Endodermal cell (in vitro differentiated cells): ENCODE data around the gene SEZ6L. TPM values are rescaled to one million over a fixed set of nuclear protein-coding genes. Genes with fewer than 3 reads are reported as not detected.

Source experiments
- DNase-seq: peaks from one replicate; pipeline ENCODE4 v3.0.0-alpha.2; 2017
- H3K27ac ChIP-seq: 2 replicates; pipeline ENCODE4 v1.5.1; 2013; ENCODE audit warnings: mild to moderate bottlenecking, low read depth, low read length, moderate library complexity
- H3K27me3 ChIP-seq: 2 replicates; pipeline ENCODE4 v1.6.1; 2013; ENCODE audit warnings: mild to moderate bottlenecking, low read length, moderate library complexity; ENCODE audit not compliant: insufficient read depth, control insufficient read depth, poor library complexity, severe bottlenecking
- H3K36me3 ChIP-seq: 2 replicates; pipeline ENCODE4 v1.7.0; 2013; ENCODE audit warnings: mild to moderate bottlenecking, low read length, moderate library complexity; ENCODE audit not compliant: control insufficient read depth, insufficient read depth
- H3K4me1 ChIP-seq: one replicate; pipeline ENCODE4 v1.7.0; 2013; ENCODE audit warnings: low read length; ENCODE audit not compliant: control insufficient read depth, insufficient read depth
- H3K4me3 ChIP-seq: 2 replicates; pipeline ENCODE4 v1.5.1; 2013; ENCODE audit warnings: mild to moderate bottlenecking, low read length, moderate library complexity
- H3K9ac ChIP-seq: 2 replicates; pipeline ENCODE4 v1.6.1; 2013; ENCODE audit warnings: mild to moderate bottlenecking, low read length, moderate library complexity; ENCODE audit not compliant: poor library complexity, severe bottlenecking; ENCODE audit errors: extremely low read depth
- H3K9me3 ChIP-seq: 2 replicates; pipeline ENCODE4 v1.6.1; 2013; ENCODE audit warnings: mild to moderate bottlenecking, low read length, moderate library complexity; ENCODE audit not compliant: control insufficient read depth
- H3K27ac Mint-ChIP-seq: 2 replicates; pipeline ENCODE4 v1.8.0; 2020; ENCODE audit warnings: mixed read lengths
- H3K27me3 Mint-ChIP-seq: 2 replicates; pipeline ENCODE4 v1.8.0; 2021; ENCODE audit warnings: mild to moderate bottlenecking, mixed read lengths; ENCODE audit not compliant: insufficient read depth
- H3K36me3 Mint-ChIP-seq: 2 replicates; pipeline ENCODE4 v1.8.0; 2020; ENCODE audit warnings: low read depth, mixed read lengths
- H3K4me1 Mint-ChIP-seq: 2 replicates; pipeline ENCODE4 v1.8.0; 2020; ENCODE audit warnings: mixed read lengths
- H3K4me3 Mint-ChIP-seq: 2 replicates; pipeline ENCODE4 v1.8.0; 2020; ENCODE audit warnings: mild to moderate bottlenecking, moderate library complexity, mixed read lengths
- H3K9me3 Mint-ChIP-seq: 2 replicates; pipeline ENCODE4 v1.8.0; 2020; ENCODE audit warnings: mild to moderate bottlenecking, mixed read lengths
- CTCF ChIP-seq: fragments of 200-600 bp; sonication (generic); conservative IDR thresholded peaks from 2 replicates; pipeline ENCODE4 v1.5.0; 2021; ENCODE audit warnings: antibody characterized with exemption, mild to moderate bottlenecking
- WGBS, 2 experiments: methylation state at CpG; one replicate each; pipeline versions ENCODE4 v1.1.5 to v1.1.7; 2013; ENCODE audit warnings: missing lambda C conversion rate in 2 of 2, mixed read lengths in 1 of 2; ENCODE audit not compliant: insufficient coverage in 1 of 2, insufficient read length in 1 of 2; 5-methylcytosine and 5-hydroxymethylcytosine counted together
- total RNA-seq, 2 donors: library from RNA; stranded (reverse); fragmentation: NEBNext Ultra II Directional in 1 of 2; extraction: Animal tissue kit (Norgen Biotek cat#: 25700) in 1 of 2; gene quantifications; 2 replicates in 1 of 2; 3 replicates in 1 of 2; pipeline ENCODE4 v1.2.1, GENCODE V29; 2021

SEZ6L gene
- total RNA-seq, 2 donors from 2014 or later = 32.1 to 39.4 TPM

DNA sequence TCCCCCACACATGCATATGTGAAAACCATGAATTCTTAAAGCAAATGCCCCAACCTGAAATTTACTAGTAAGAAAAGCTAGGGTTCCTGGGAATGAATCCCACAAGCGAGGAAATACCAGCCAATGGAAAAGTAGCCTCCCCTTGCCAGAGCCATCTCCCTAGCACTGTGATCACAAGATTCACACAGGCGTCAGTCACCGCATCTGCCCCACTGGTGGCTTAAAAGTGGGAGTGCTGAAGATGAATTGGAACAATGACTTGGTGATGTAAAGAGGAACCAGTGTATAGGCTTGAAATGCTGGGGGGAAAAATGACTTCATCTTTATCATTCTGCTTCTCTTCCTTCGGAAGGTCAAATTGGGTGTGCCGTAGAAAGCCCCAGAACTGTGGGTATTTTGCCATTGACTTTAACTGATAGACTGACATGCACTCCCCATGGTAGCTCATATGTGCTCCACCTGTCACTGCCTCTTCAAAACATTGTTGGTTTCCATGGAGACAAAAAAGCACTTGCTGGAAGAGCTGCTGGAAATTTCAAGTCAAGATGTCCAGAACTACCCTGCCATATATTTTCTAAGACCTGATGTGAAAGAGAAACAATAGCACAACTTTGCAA, 240.6 kb downstream of the SEZ6L start:
- no peak for DNase-seq
- Histone ChIP-seq H3K4me3 (no peak overlapping the region), H3K27me3 (no peaks in the 10 kb centered on the region), H3K36me3 (no peaks in the 10 kb centered on the region), H3K9ac (no peak overlapping the region), H3K4me1 (peaks cover 6% of the 10 kb centered on the region), H3K9me3 (no peaks in the 10 kb centered on the region), H3K27ac (peak overlapping the region; percentile 84)
- no peak overlapping the region for H3K27ac Mint-ChIP-seq
- H3K27me3 Mint-ChIP-seq = no peaks in the 10 kb centered on the region
- H3K4me3 Mint-ChIP-seq = no peak overlapping the region
- TF ChIP-seq CTCF = no peak
- H3K36me3 Mint-ChIP-seq = no peaks in the 10 kb centered on the region
- no peaks in the 10 kb centered on the region for H3K9me3 Mint-ChIP-seq
- peaks cover 28% of the 10 kb centered on the region for H3K4me1 Mint-ChIP-seq
- 67 to 87% methylated on average over 4 to 5 of the region's 5 CpGs for WGBS, 2 experiments

DNA sequence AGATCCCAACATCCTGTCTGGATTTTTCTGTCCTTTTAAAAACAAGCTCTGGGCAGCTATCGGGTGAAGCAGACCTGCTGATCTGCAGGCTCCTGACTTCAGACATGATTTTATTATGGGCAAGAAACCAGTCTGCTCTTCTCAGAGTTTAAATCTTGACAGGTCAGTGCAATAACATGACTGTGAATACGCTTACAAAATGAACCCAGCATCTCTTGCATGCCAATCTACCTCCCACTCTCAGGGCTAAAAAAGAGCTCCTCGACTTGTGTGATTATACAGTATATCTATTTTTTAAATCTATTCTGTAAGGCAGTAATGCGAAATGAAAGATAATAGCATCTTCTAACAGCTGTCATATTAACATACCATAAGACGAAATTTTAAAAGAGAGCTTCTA, 241.1 kb downstream of the SEZ6L start:
- DNase-seq = no peak
- Histone ChIP-seq H3K27ac (peak overlapping the region; percentile 84), H3K36me3 (no peaks in the 10 kb centered on the region), H3K4me3 (no peak overlapping the region), H3K4me1 (peaks cover 2% of the 10 kb centered on the region), H3K27me3 (no peaks in the 10 kb centered on the region), H3K9ac (no peak overlapping the region), H3K9me3 (no peaks in the 10 kb centered on the region)
- Mint-ChIP-seq H3K9me3 (no peaks in the 10 kb centered on the region), H3K4me3 (no peak overlapping the region), H3K27ac (no peak overlapping the region), H3K27me3 (no peaks in the 10 kb centered on the region), H3K36me3 (no peaks in the 10 kb centered on the region), H3K4me1 (peaks cover 22% of the 10 kb centered on the region)
- WGBS, 2 experiments = 63 to 98% methylated on average over 2 to 4 of the region's 5 CpGs
- TF ChIP-seq CTCF = no peak

DNA sequence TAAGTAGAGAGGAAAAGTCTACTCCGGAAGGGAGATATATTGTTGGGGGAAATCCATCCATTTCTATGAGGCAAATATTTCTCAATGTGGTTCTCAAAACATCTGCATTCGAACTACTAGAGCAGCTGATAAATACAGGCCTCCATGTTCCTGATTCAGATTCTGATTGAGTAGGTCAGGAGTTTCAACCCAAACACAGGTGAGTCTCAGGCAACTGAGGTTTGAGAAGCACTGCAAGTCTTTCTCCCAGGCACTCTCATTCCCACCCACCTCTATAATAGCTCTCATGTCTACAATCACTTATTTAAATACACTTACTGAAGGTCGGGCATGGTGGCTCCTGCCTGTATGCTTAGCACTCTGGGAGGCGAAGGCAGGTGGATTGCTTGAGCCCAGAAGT, 245.1 kb downstream of the SEZ6L start:
- WGBS, 2 experiments = 95% methylated on average over 3 to 4 of the region's 4 CpGs

More for the DNA sequence above, 245.1 kb downstream of the SEZ6L start:
- Mint-ChIP-seq H3K27me3 (no peaks in the 10 kb centered on the region), H3K27ac (no peak overlapping the region), H3K9me3 (no peaks in the 10 kb centered on the region), H3K4me3 (no peak overlapping the region), H3K36me3 (no peaks in the 10 kb centered on the region), H3K4me1 (peaks cover 24% of the 10 kb centered on the region)
- Histone ChIP-seq H3K4me1 (no peaks in the 10 kb centered on the region), H3K27me3 (no peaks in the 10 kb centered on the region), H3K9ac (no peak overlapping the region), H3K27ac (no peak overlapping the region), H3K36me3 (no peaks in the 10 kb centered on the region), H3K9me3 (no peaks in the 10 kb centered on the region), H3K4me3 (no peak overlapping the region)
- TF ChIP-seq CTCF = no peak
- DNase-seq = no peak
